Heart right ventricle (tissue), 16 donors: ENCODE measurements around the gene PELI2. TPM values are rescaled to one million over a fixed set of nuclear protein-coding genes. Genes with fewer than 3 reads are reported as not detected.

Source experiments
- ATAC-seq, 8 donors: fragments of 200-7000 bp; cut with Tn5 transposase; one replicate each; pipeline ENCODE4 v1.9.1; 2020; ENCODE audit warnings: mild to moderate bottlenecking in 8 of 8, moderate library complexity in 8 of 8, moderate number of reproducible peaks in 1 of 8
- DNase-seq, 2 donors: peaks; one replicate each; pipeline ENCODE4 v3.0.0-alpha.2; 2020
- H3K27ac ChIP-seq, 10 donors: fragments of 200-600 bp; sonication (generic) in 2 of 10; one replicate each; pipeline versions ENCODE4 v1.5.0 to v1.8.0; 2020 to 2022; ENCODE audit warnings: mild to moderate bottlenecking in 3 of 10
- H3K27me3 ChIP-seq, 7 donors: fragments of 200-600 bp; one replicate each; pipeline ENCODE4 v1.8.0; 2021 to 2022; ENCODE audit warnings: mild to moderate bottlenecking in 2 of 7
- H3K36me3 ChIP-seq, 9 donors: fragments of 200-600 bp; sonication (generic) in 1 of 9; one replicate each; pipeline versions ENCODE4 v1.5.0 to v1.8.0; 2020 to 2022; ENCODE audit warnings: mild to moderate bottlenecking in 2 of 9
- H3K4me1 ChIP-seq, 9 donors: fragments of 200-600 bp; sonication (generic) in 1 of 9; one replicate each; pipeline versions ENCODE4 v1.5.0 to v1.8.0; 2020 to 2022; ENCODE audit warnings: mild to moderate bottlenecking in 4 of 9
- H3K4me3 ChIP-seq, 10 donors: fragments of 200-600 bp; sonication (generic) in 2 of 10; one replicate each; pipeline versions ENCODE4 v1.5.0 to v1.8.0; 2020 to 2022; ENCODE audit warnings: mild to moderate bottlenecking in 7 of 10, moderate library complexity in 2 of 10
- H3K9me3 ChIP-seq, 11 donors: fragments of 200-600 bp in 10 of 11; sonication (generic) in 2 of 11; one replicate each; pipeline versions ENCODE4 v1.5.0 to v1.8.0; 2013 to 2022; ENCODE audit warnings: mild to moderate bottlenecking in 2 of 11, control low read depth in 1 of 11, moderate library complexity in 1 of 11
- CTCF ChIP-seq, 9 donors: fragments of 200-600 bp; sonication (generic) in 2 of 9; IDR thresholded peaks; one replicate each; pipeline versions ENCODE4 v1.5.0 to v1.8.0; 2021 to 2022; ENCODE audit warnings: antibody characterized with exemption in 9 of 9, mild to moderate bottlenecking in 5 of 9, moderate library complexity in 1 of 9
- WGBS, 2 donors: extraction: QIAGEN DNeasy Blood & Tissue Kit; methylation state at CpG; one replicate each; pipeline ENCODE4 v1.1.7; 2013; ENCODE audit warnings: inconsistent platforms in 1 of 2; 5-methylcytosine and 5-hydroxymethylcytosine counted together
- intact Hi-C, 10 donors: fragments of 100-400 bp; cut with DNase I; formaldehyde crosslinking; loops; one replicate each; pipeline versions ENCODE4 v1.11.1 to v1.14.2; 2022
- polyA plus RNA-seq, 2 donors: library from polyadenylated mRNA; stranded (reverse); fragments of 200-250 nt; gene quantifications; one replicate each; pipeline ENCODE4 v1.2.3, GENCODE V29; 2013
- total RNA-seq, 10 donors: library from RNA; stranded (reverse); fragmentation: NEBNext Ultra II Directional in 3 of 10; extraction: Animal tissue kit (Norgen Biotek cat#: 25700) in 3 of 10; gene quantifications; one replicate each; pipeline versions ENCODE4 v1.2.1 to v1.2.4, GENCODE V29; 2021 to 2023
- donor health status: Arrhythmogenic right ventricular cardiomyopathy.
- donor health status: ischemic (EF 13 %, LVEDD 7.1; RV severe dilation, severe dysfunction).
- donor health status: healthy with polysubstance abuse.
- donor health status: DM: no; HTN: yes; CAD: no.
- donor health status: DM: no; HTN: no; CAD: no.
- donor health status: ischemic (EF 25% LVEDD 6.9; RV normal size, moderate dysfunction).
- donor health status: ischemic (EF 25% LVEDD 5.7; RV mildly dilated, moderate dysfunction).
- donor health status: healthy.
- donor health status: DM: yes; HTN: yes; CAD: no.
- donor health status: Ischemic cardiomyopathy.
- donor health status: ischemic (EF 35%, LVEDD 5.7; RV mildly dilated, moderate dysfunction).
- donor health status: nonischemic (EF 11% LVEDD 7.7; RV severe dilation, severe dysfunction).
- donor health status: DM: yes; HTN: yes; CAD: no.
- donor health status: PGD.
- donor health status: ischemic (EF 29% LVEDD 5.4; RV normal size, mild dysfunction).
- donor health status: nonischemic (EF 23%, LVEDD 6.1; RV moderate dilation, normal function).

The PELI2 gene
- total and polyA plus RNA-seq, 12 donors: 0.87 to 4.9 (median 2.0) TPM

- DNase-seq: no peak
- H3K4me1 ChIP-seq: peaks cover 0 to 13% (median 0%) of the 10 kb centered on the region in 9 donors
- H3K27ac ChIP-seq: no peak overlapping the region
- 54 to 58% methylated on average over 3 of the region's 3 CpGs for WGBS, 2 donors
- no peaks in the 10 kb centered on the region for H3K36me3 ChIP-seq
- H3K9me3 ChIP-seq: no peaks in the 10 kb centered on the region
- no peak for TF ChIP-seq CTCF (IDR thresholded peaks at IDR 0.05)
- intact Hi-C loops: no loop called here
- peaks cover 0 to 19% (median 0%) of the 10 kb centered on the region in 7 donors for H3K27me3 ChIP-seq
- H3K4me3 ChIP-seq: no peak overlapping the region
- no peak for ATAC-seq
Observed at GRCh38 chr14:56088941-56089340, 29.3 kb upstream of the PELI2 start.

DNA sequence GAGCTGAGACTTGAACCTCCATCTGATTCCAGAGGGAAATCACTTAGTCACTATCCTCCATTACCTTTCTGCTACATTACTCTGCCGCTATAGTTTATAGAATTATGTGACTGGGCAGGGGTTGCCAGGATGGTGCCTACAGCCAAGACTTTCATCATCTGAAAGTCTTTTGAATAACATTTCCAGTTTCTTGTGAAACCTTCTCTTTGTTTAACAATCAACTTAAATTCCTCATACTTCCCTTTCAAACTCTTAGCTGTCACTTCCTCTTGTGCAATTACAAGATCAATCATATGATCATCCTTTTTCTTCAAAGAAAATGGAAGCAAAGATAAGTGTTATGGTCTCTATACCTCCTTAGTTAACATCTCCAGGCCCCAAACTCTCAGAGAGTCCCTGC, 25.4 kb upstream of the PELI2 start:
- no peak for TF ChIP-seq CTCF (IDR thresholded peaks at IDR 0.05)
- H3K9me3 ChIP-seq: peaks cover 0 to 2% (median 0%) of the 10 kb centered on the region in 11 donors
- H3K4me3 ChIP-seq: no peak overlapping the region
- intact Hi-C loops: no loop called here
- ATAC-seq (peak in 1 of 8 donors; percentile 13), DNase-seq (no peak)
- peak overlapping the region in 1 of 10 donors; percentile 39 for H3K27ac ChIP-seq
- H3K27me3 ChIP-seq: peaks cover 0 to 15% (median 3%) of the 10 kb centered on the region in 7 donors
- no peaks in the 10 kb centered on the region for H3K36me3 ChIP-seq
- WGBS, 2 donors: 93 to 100% methylated on average over 1 of the region's 1 CpG
- peaks cover 0 to 18% (median 0%) of the 10 kb centered on the region in 9 donors for H3K4me1 ChIP-seq

- DNase-seq (no peak), ATAC-seq (no peak)
- no peak overlapping the region for H3K4me3 ChIP-seq
- H3K36me3 ChIP-seq: no peaks in the 10 kb centered on the region
- peaks cover 0 to 2% (median 0%) of the 10 kb centered on the region in 11 donors for H3K9me3 ChIP-seq
- intact Hi-C loops: no loop called here
- WGBS, 2 donors: 45% methylated on average over 4 of the region's 4 CpGs
- TF ChIP-seq CTCF (IDR thresholded peaks at IDR 0.05): no peak
- H3K27ac ChIP-seq: no peak overlapping the region
- peaks cover 0 to 11% (median 3%) of the 10 kb centered on the region in 7 donors for H3K27me3 ChIP-seq
- peaks cover 0 to 18% (median 0%) of the 10 kb centered on the region in 9 donors for H3K4me1 ChIP-seq
Observed at GRCh38 chr14:56094076-56094475, 24.1 kb upstream of the PELI2 start.

GRCh38 chr14:56098021-56098420, 20.2 kb upstream of the PELI2 start:
- intact Hi-C loops: no loop called here
- Histone ChIP-seq H3K4me3 (no peak overlapping the region), H3K27me3 (peaks cover 0 to 11% (median 3%) of the 10 kb centered on the region in 7 donors), H3K27ac (no peak overlapping the region), H3K9me3 (peaks cover 0 to 2% (median 0%) of the 10 kb centered on the region in 11 donors), H3K36me3 (no peaks in the 10 kb centered on the region), H3K4me1 (peaks cover 0 to 12% (median 0%) of the 10 kb centered on the region in 9 donors)
- WGBS, 2 donors: 83 to 100% methylated on average over 1 of the region's 1 CpG
- TF ChIP-seq CTCF (IDR thresholded peaks at IDR 0.05): no peak
- no peak for DNase-seq
- ATAC-seq: no peak
